ENCODE measurements around the gene ANKFN1. TPM values are rescaled to one million over a fixed set of nuclear protein-coding genes. Genes with fewer than 3 reads are reported as not detected.

ANKFN1 gene
- polyA plus RNA-seq, 3 donors from 2014 or later, result not detected

GRCh38 chr17:56158915-56159825, 5.9 kb downstream of the ANKFN1 start:
- Mint-ChIP-seq H3K36me3 (no peaks in the 10 kb centered on the region), H3K27ac (no peak overlapping the region), H3K4me1 (no peaks in the 10 kb centered on the region), H3K9me3 (peaks cover 0 to 3% (median 0%) of the 10 kb centered on the region in 6 donors), H3K27me3 (ENCODE audit: low read depth in 3 of 3) (peaks cover 2 to 17% (median 4%) of the 10 kb centered on the region in 3 donors), H3K4me3 (no peak overlapping the region)
- no peak for DNase-seq

- no peak for DNase-seq
- H3K4me3 Mint-ChIP-seq, result no peak overlapping the region
- no peaks in the 10 kb centered on the region for H3K4me1 Mint-ChIP-seq
- no peak overlapping the region for H3K27ac Mint-ChIP-seq
- peaks cover 0 to 3% (median 0%) of the 10 kb centered on the region in 6 donors for H3K9me3 Mint-ChIP-seq
- peaks cover 2 to 17% (median 4%) of the 10 kb centered on the region in 3 donors for H3K27me3 Mint-ChIP-seq (ENCODE audit: low read depth in 3 of 3)
- no peaks in the 10 kb centered on the region for H3K36me3 Mint-ChIP-seq
These were observed 6.6 kb downstream of the ANKFN1 start for GRCh38 chr17:56159826-56160380.

DNA sequence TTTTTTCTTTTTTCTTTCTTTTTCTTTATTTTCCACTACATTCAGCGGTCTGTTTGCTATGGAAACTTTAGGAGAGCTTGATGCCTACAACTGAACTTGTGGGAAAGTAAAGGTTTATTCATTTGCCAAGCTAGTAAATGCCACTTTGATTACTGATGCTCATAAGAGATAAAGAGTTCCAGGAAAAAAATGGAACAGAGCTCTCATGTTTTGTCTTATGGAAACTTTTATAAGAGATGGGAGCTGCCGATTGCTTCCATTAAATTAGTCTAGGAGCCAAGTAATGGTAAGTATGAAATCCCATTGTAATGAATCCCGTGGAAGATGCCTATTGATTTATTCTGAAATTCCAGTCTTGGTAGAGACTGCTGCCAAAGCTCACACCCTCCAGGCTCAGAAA, 7.1 kb downstream of the ANKFN1 start:
- H3K4me1 Mint-ChIP-seq, result no peaks in the 10 kb centered on the region
- H3K27me3 Mint-ChIP-seq (ENCODE audit: low read depth in 3 of 3), result peaks cover 2 to 17% (median 4%) of the 10 kb centered on the region in 3 donors
- H3K4me3 Mint-ChIP-seq, result no peak overlapping the region
- no peak overlapping the region for H3K27ac Mint-ChIP-seq
- no peaks in the 10 kb centered on the region for H3K36me3 Mint-ChIP-seq
- DNase-seq, result no peak
- H3K9me3 Mint-ChIP-seq, result peaks cover 0 to 3% (median 0%) of the 10 kb centered on the region in 6 donors

- Mint-ChIP-seq H3K27me3 (ENCODE audit: low read depth in 3 of 3) (peaks cover 2 to 6% (median 4%) of the 10 kb centered on the region in 3 donors), H3K4me3 (no peak overlapping the region), H3K9me3 (peaks cover 0 to 3% (median 0%) of the 10 kb centered on the region in 6 donors), H3K4me1 (no peaks in the 10 kb centered on the region), H3K36me3 (no peaks in the 10 kb centered on the region), H3K27ac (no peak overlapping the region)
- DNase-seq, result no peak
These were observed 11.9 kb downstream of the ANKFN1 start for GRCh38 chr17:56165072-56165641.

DNA sequence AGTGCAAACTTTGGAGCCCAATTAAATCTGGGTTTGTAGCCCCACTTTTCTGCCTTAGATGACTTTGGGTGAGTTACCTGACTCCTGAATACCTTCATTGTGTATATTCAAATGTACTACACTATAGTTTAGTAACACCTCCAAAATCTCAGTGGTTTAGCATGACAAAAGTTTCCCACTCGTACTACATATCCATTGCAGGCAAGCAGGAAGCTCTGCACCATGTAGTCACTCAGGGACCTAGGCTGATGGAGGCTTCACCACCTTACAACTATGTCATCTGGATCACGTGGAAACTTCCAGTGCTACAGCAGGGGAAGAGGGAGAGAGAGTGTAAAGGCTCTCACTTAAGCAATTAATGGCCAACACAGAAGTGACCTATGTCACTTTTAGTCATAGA, 14.2 kb downstream of the ANKFN1 start:
- H3K27me3 Mint-ChIP-seq (ENCODE audit: low read depth in 3 of 3), result peaks cover 2 to 4% (median 3%) of the 10 kb centered on the region in 3 donors
- no peaks in the 10 kb centered on the region for H3K4me1 Mint-ChIP-seq
- no peak overlapping the region for H3K4me3 Mint-ChIP-seq

GRCh38 chr17:56169621-56170020, 16.3 kb downstream of the ANKFN1 start:
- Mint-ChIP-seq H3K4me1 (no peaks in the 10 kb centered on the region), H3K4me3 (no peak overlapping the region), H3K27me3 (ENCODE audit: low read depth in 3 of 3) (peaks cover 0 to 3% (median 0%) of the 10 kb centered on the region in 3 donors), H3K36me3 (no peaks in the 10 kb centered on the region), H3K27ac (no peak overlapping the region), H3K9me3 (no peaks in the 10 kb centered on the region)
- no peak for DNase-seq

More for the DNA sequence above, 14.2 kb downstream of the ANKFN1 start:
- Mint-ChIP-seq H3K9me3 (no peaks in the 10 kb centered on the region), H3K36me3 (no peaks in the 10 kb centered on the region), H3K27ac (no peak overlapping the region)
- no peak for DNase-seq

DNA sequence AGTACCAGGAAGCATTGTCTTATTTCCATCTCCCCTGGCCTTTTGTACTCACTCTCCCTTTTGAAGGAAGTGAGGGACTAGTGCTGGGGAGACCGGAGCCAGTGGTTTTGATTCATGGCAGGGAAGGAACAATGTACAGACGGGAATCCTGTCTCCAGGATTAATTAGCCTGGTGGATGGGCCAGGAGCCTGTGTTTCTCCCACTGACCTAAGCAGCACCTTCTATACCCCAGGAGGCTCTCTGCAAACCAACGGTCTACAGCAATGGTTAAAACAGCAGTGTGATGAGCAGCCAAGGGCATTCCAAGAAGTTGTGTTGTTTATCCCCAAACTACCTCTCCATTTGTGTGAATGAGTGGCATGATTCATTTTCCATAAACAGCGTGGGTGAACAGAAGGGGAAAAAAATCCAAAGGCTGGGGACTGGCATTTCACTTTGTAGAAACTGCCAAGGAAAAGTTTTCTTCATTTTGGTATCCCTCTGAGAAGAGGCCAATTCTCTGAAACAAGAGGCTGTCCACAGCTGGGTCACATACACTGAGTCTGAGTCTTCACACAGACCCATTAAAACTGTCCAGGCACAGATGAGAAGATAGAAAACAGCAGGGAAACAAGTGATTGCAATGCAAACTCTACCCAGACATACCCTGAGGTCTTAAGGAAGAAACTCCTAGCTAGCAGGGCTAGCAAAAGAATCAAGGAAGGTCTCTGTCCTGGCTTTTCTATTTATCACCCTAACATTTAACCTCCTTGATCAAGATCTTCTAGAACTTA, 18.1 kb downstream of the ANKFN1 start:
- DNase-seq, result no peak
- Mint-ChIP-seq H3K27me3 (ENCODE audit: low read depth in 3 of 3) (peaks cover 0 to 5% (median 0%) of the 10 kb centered on the region in 3 donors), H3K4me1 (no peaks in the 10 kb centered on the region), H3K27ac (no peak overlapping the region), H3K4me3 (no peak overlapping the region), H3K36me3 (no peaks in the 10 kb centered on the region), H3K9me3 (peaks cover 0 to 2% (median 0%) of the 10 kb centered on the region in 6 donors)

- H3K9me3 Mint-ChIP-seq, result peaks cover 0 to 4% (median 0%) of the 10 kb centered on the region in 6 donors
- no peaks in the 10 kb centered on the region for H3K36me3 Mint-ChIP-seq
- no peaks in the 10 kb centered on the region for H3K4me1 Mint-ChIP-seq
- H3K4me3 Mint-ChIP-seq, result no peak overlapping the region
- no peak for DNase-seq
- H3K27me3 Mint-ChIP-seq (ENCODE audit: low read depth in 3 of 3), result peaks cover 0 to 5% (median 0%) of the 10 kb centered on the region in 3 donors
- no peak overlapping the region for H3K27ac Mint-ChIP-seq
These were observed 19.3 kb downstream of the ANKFN1 start for GRCh38 chr17:56172517-56172982.

DNA sequence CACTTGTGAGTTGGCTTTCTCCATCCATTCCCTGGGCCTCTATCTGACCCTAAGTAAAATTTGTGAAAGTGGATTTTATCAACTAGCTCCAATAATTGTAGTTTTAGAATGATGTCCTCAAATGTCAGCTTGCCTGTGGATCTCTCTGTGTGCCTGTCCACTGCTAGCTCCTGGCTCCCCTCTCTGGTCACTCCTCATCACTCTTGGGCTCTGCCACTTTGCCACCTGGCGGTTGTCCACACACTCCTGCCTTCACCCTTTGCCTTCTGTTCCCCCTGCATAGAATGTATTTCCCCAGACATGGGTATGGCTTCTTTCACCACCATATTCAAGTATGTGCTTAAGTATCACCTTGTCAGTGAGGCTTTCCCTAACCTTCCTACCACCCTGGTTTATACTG, 19.8 kb downstream of the ANKFN1 start:
- Mint-ChIP-seq H3K27ac (no peak overlapping the region), H3K36me3 (no peaks in the 10 kb centered on the region), H3K4me1 (no peaks in the 10 kb centered on the region), H3K4me3 (no peak overlapping the region), H3K9me3 (peaks cover 0 to 4% (median 0%) of the 10 kb centered on the region in 6 donors), H3K27me3 (ENCODE audit: low read depth in 3 of 3) (peaks cover 0 to 5% (median 0%) of the 10 kb centered on the region in 3 donors)
- no peak for DNase-seq

DNA sequence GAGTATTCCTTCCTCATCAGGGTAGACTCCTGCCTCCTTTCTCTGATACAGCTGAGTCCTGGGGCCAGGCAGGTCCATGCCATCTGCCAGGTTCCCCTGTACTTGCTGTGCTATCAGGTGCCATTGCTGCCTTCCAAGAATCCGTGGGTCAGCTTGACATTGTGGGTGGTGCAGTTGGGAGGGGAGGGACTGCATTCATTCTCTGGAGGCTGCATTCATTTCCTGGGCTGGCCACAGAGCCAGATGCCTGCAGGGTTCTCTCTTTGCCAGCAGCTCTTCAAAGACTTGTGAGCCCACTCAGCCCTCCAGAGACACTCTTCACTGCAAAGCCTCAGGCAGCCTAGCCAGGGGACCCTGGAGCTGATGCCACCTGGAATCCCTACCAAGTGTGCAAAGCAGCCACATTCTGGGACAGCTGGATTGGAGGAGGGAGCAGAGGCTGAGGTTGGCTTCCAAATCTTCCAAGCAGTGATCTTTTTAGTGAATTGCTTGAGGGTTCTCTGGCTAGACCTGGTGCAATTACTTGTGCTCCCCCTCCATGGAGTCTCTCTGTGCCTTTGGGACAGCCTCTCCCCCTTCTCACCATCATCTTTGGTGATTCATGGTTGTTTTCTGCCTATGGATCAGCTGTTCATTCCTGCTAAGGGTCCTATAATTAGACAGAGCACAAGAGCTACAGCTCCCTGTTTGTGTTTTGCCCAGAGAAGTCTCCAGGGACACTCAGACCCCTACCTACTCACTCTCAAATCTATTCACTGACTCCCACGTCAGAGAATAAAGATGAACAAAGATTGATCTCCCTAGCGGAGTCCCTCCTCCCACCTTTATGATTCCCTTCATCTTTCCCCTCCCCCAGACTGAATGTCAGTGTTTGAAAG, 20.9 kb downstream of the ANKFN1 start:
- peaks cover 0 to 5% (median 0%) of the 10 kb centered on the region in 3 donors for H3K27me3 Mint-ChIP-seq (ENCODE audit: low read depth in 3 of 3)

GRCh38 chr17:56175299-56175955, 22.2 kb downstream of the ANKFN1 start:
- Mint-ChIP-seq H3K36me3 (no peaks in the 10 kb centered on the region), H3K9me3 (peaks cover 0 to 4% (median 0%) of the 10 kb centered on the region in 6 donors), H3K27me3 (ENCODE audit: low read depth in 3 of 3) (peaks cover 0 to 5% (median 0%) of the 10 kb centered on the region in 3 donors), H3K4me3 (no peak overlapping the region), H3K4me1 (no peaks in the 10 kb centered on the region), H3K27ac (no peak overlapping the region)
- DNase-seq, result no peak

More for the DNA sequence above, 20.9 kb downstream of the ANKFN1 start:
- no peak for DNase-seq
- Mint-ChIP-seq H3K9me3 (peaks cover 0 to 4% (median 0%) of the 10 kb centered on the region in 6 donors), H3K27ac (no peak overlapping the region), H3K4me1 (no peaks in the 10 kb centered on the region), H3K4me3 (no peak overlapping the region), H3K36me3 (no peaks in the 10 kb centered on the region)

- Mint-ChIP-seq H3K4me3 (no peak overlapping the region), H3K27me3 (ENCODE audit: low read depth in 3 of 3) (peaks cover 0 to 5% (median 0%) of the 10 kb centered on the region in 3 donors), H3K27ac (no peak overlapping the region), H3K9me3 (peaks cover 0 to 4% (median 0%) of the 10 kb centered on the region in 6 donors), H3K36me3 (no peaks in the 10 kb centered on the region), H3K4me1 (no peaks in the 10 kb centered on the region)
- DNase-seq, result no peak
These were observed 22.8 kb downstream of the ANKFN1 start for GRCh38 chr17:56176091-56176490.
